ENCODE measurements around the gene SORCS2. TPM values are rescaled to one million over a fixed set of nuclear protein-coding genes. Genes with fewer than 3 reads are reported as not detected.

SORCS2 gene
- polyA plus RNA-seq, 1 of the 3 experiments (the other 2 are of a cell fraction), result 1.6 TPM

DNA sequence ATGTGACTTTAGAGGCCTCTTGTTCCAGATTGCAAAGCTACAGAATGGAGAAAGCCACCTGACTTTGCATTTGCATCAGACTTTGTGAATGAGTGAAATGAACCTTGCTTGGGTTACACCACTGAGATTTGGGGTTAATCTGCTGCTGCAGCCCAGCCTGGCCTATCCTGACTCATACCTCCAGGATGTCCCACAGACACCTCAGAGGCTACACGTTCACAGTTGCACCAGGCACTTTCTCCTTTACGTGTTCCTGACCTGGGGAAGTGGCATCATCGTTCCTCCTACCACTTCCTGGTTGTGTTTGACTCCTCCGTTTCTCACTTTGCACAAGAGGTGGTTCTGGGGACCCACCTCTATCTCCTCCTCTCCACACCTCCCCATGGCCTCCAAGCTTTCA lies 9.2 kb upstream of the SORCS2 start:
- TF ChIP-seq, protein P1, sequence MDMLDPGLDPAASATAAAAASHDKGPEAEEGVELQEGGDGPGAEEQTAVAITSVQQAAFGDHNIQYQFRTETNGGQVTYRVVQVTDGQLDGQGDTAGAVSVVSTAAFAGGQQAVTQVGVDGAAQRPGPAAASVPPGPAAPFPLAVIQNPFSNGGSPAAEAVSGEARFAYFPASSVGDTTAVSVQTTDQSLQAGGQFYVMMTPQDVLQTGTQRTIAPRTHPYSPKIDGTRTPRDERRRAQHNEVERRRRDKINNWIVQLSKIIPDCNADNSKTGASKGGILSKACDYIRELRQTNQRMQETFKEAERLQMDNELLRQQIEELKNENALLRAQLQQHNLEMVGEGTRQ (IDR thresholded peaks at IDR 0.05; ENCODE audit: borderline replicate concordance, low read depth, low read length), result no peak
- no peak for TF ChIP-seq ELF1 (IDR thresholded peaks at IDR 0.05)
- no peak for TF ChIP-seq TCF12 (IDR thresholded peaks at IDR 0.05)
- TF ChIP-seq RAD21 (IDR thresholded peaks at IDR 0.05; ENCODE audit: low read length), result no peak
- TF ChIP-seq JUND (IDR thresholded peaks at IDR 0.05), result no peak
- no peak for TF ChIP-seq GABPA (IDR thresholded peaks at IDR 0.05; ENCODE audit: low read depth)
- TF ChIP-seq, protein P2, sequence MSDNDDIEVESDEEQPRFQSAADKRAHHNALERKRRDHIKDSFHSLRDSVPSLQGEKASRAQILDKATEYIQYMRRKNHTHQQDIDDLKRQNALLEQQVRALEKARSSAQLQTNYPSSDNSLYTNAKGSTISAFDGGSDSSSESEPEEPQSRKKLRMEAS (IDR thresholded peaks at IDR 0.05; ENCODE audit: low read depth), result no peak
- no peak for TF ChIP-seq NRF1 (IDR thresholded peaks at IDR 0.05; ENCODE audit: low read depth, low read length)
- TF ChIP-seq, protein P3, sequence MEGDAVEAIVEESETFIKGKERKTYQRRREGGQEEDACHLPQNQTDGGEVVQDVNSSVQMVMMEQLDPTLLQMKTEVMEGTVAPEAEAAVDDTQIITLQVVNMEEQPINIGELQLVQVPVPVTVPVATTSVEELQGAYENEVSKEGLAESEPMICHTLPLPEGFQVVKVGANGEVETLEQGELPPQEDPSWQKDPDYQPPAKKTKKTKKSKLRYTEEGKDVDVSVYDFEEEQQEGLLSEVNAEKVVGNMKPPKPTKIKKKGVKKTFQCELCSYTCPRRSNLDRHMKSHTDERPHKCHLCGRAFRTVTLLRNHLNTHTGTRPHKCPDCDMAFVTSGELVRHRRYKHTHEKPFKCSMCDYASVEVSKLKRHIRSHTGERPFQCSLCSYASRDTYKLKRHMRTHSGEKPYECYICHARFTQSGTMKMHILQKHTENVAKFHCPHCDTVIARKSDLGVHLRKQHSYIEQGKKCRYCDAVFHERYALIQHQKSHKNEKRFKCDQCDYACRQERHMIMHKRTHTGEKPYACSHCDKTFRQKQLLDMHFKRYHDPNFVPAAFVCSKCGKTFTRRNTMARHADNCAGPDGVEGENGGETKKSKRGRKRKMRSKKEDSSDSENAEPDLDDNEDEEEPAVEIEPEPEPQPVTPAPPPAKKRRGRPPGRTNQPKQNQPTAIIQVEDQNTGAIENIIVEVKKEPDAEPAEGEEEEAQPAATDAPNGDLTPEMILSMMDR (IDR thresholded peaks at IDR 0.05), result no peak
- TF ChIP-seq, protein P4, sequence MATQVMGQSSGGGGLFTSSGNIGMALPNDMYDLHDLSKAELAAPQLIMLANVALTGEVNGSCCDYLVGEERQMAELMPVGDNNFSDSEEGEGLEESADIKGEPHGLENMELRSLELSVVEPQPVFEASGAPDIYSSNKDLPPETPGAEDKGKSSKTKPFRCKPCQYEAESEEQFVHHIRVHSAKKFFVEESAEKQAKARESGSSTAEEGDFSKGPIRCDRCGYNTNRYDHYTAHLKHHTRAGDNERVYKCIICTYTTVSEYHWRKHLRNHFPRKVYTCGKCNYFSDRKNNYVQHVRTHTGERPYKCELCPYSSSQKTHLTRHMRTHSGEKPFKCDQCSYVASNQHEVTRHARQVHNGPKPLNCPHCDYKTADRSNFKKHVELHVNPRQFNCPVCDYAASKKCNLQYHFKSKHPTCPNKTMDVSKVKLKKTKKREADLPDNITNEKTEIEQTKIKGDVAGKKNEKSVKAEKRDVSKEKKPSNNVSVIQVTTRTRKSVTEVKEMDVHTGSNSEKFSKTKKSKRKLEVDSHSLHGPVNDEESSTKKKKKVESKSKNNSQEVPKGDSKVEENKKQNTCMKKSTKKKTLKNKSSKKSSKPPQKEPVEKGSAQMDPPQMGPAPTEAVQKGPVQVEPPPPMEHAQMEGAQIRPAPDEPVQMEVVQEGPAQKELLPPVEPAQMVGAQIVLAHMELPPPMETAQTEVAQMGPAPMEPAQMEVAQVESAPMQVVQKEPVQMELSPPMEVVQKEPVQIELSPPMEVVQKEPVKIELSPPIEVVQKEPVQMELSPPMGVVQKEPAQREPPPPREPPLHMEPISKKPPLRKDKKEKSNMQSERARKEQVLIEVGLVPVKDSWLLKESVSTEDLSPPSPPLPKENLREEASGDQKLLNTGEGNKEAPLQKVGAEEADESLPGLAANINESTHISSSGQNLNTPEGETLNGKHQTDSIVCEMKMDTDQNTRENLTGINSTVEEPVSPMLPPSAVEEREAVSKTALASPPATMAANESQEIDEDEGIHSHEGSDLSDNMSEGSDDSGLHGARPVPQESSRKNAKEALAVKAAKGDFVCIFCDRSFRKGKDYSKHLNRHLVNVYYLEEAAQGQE (IDR thresholded peaks at IDR 0.05; ENCODE audit: low read depth, low read length), result no peak
- TF ChIP-seq RFX5 (IDR thresholded peaks at IDR 0.05; ENCODE audit: low read length), result no peak
- no peak for TF ChIP-seq FOXJ3 (CRISPR knock-in tag; IDR thresholded peaks at IDR 0.05)
- TF ChIP-seq EP300 (IDR thresholded peaks at IDR 0.05; ENCODE audit: borderline replicate concordance in 1 of 2, low read depth in 1 of 2, low read length in 1 of 2), result no peak
- no peak for TF ChIP-seq NFIC (IDR thresholded peaks at IDR 0.05; ENCODE audit: borderline replicate concordance)
- no peak for TF ChIP-seq CHD2 (IDR thresholded peaks at IDR 0.05; ENCODE audit: low read length, partially characterized antibody)
- no peak for TF ChIP-seq RXRA (IDR thresholded peaks at IDR 0.05; ENCODE audit: borderline replicate concordance, low read depth)
- TF ChIP-seq, protein P5, sequence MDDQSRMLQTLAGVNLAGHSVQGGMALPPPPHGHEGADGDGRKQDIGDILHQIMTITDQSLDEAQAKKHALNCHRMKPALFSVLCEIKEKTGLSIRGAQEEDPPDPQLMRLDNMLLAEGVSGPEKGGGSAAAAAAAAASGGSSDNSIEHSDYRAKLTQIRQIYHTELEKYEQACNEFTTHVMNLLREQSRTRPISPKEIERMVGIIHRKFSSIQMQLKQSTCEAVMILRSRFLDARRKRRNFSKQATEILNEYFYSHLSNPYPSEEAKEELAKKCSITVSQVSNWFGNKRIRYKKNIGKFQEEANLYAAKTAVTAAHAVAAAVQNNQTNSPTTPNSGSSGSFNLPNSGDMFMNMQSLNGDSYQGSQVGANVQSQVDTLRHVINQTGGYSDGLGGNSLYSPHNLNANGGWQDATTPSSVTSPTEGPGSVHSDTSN (IDR thresholded peaks at IDR 0.05), result no peak
- TF ChIP-seq TAF1 (IDR thresholded peaks at IDR 0.05; ENCODE audit: borderline replicate concordance, low read depth, low read length), result no peak
- no peak for TF ChIP-seq FOXM1 (IDR thresholded peaks at IDR 0.05; ENCODE audit: low read depth)
- no peak for TF ChIP-seq SMC3 (IDR thresholded peaks at IDR 0.05; ENCODE audit: low read depth, low read length)
- Histone ChIP-seq H3K79me2 (ENCODE audit: insufficient read depth) (no peaks in the 10 kb centered on the region), H3K4me3 (ENCODE audit: low read depth in 2 of 2, low read length in 1 of 2) (no peak overlapping the region), H3K4me1 (ENCODE audit: control insufficient read depth in 1 of 2, insufficient read depth in 2 of 2, low read depth in 1 of 2, low read length in 1 of 2) (no peaks in the 10 kb centered on the region; a peak in 1 of 4 replicates), H3K9me2 (no peaks in the 10 kb centered on the region), H2AFZ (ENCODE audit: low read depth) (no peak overlapping the region), H3K27ac (ENCODE audit: low read depth in 2 of 2, low read length in 1 of 2) (no peak overlapping the region), H3F3A (replicated peaks; ENCODE audit: insufficient read depth) (no peaks in the 10 kb centered on the region), H3K4me2 (no peak overlapping the region), H3K36me3 (replicated peaks in 1 of 2; ENCODE audit: control insufficient read depth in 1 of 2, insufficient read depth in 2 of 2, low read length in 1 of 2) (no peaks in the 10 kb centered on the region), H3K9me3 (no peaks in the 10 kb centered on the region), H3K9ac (no peak overlapping the region), H4K20me1 (ENCODE audit: insufficient read depth) (no peaks in the 10 kb centered on the region), H3K27me3 (ENCODE audit: insufficient read depth) (peaks cover 11% of the 10 kb centered on the region; the same call in 1 of the 2 replicates)
- ChIA-PET CTCF (interaction anchor here (0.6 to 4.3 kb wide), 6 partner anchors 8 to 544 kb away, joined by 3 to 16 read pairs (median 3); partner anchors contain the start of gene SORCS2), POLR2A (no interaction called here)
- DNase-seq, result no peak
- WGBS (ENCODE audit: low lambda C conversion rate), result 30% methylated on average over 4 of the region's 4 CpGs

All from SK-N-SH (cell line).